Muscle of leg (tissue), 11 donors: ENCODE data around the gene GSKIP. TPM values are rescaled to one million over a fixed set of nuclear protein-coding genes. Genes with fewer than 3 reads are reported as not detected.

Experiments used
- DNase-seq: peaks from one replicate; pipeline ENCODE4 v3.0.0; 2013
- H3K27ac ChIP-seq: one replicate; pipeline ENCODE4 v1.5.1; 2013; ENCODE audit warnings: mild to moderate bottlenecking, low read length, control low read depth
- H3K27me3 ChIP-seq: one replicate; pipeline ENCODE4 v1.6.1; 2013; ENCODE audit warnings: low read length; ENCODE audit not compliant: control insufficient read depth, insufficient read depth
- H3K36me3 ChIP-seq: one replicate; pipeline ENCODE4 v1.6.1; 2013; ENCODE audit warnings: low read length; ENCODE audit not compliant: control insufficient read depth, insufficient read depth
- H3K4me1 ChIP-seq: one replicate; pipeline ENCODE4 v1.6.1; 2013; ENCODE audit warnings: low read length; ENCODE audit not compliant: control insufficient read depth, insufficient read depth
- H3K4me3 ChIP-seq: one replicate; pipeline ENCODE4 v1.5.1; 2013; ENCODE audit warnings: low read length, control low read depth
- H3K9me3 ChIP-seq: replicated peaks from 2 replicates; pipeline ENCODE4 v1.6.1; 2013; ENCODE audit warnings: low read depth, low read length; ENCODE audit not compliant: control insufficient read depth
- WGBS: methylation state at CpG from one replicate; pipeline ENCODE4 v1.1.5; 2013; ENCODE audit warnings: missing lambda C conversion rate; ENCODE audit not compliant: insufficient coverage; 5-methylcytosine and 5-hydroxymethylcytosine counted together
- polyA plus RNA-seq, 8 donors: library from polyadenylated mRNA; unstranded; fragments of 120-200 nt; gene quantifications; one replicate each; pipeline versions ENCODE4 v1.2.1 to v1.2.3, GENCODE V29; 2013; ENCODE audit warnings: inconsistent platforms in 1 of 8, low replicate concordance in 1 of 8; ENCODE audit not compliant: insufficient read length in 8 of 8, insufficient read depth in 1 of 8
- total RNA-seq: library from RNA; stranded (reverse); fragments of 120-200 nt; gene quantifications from one replicate; pipeline ENCODE4 v1.2.4, GENCODE V29; 2013

The GSKIP gene
- total and polyA plus RNA-seq, 9 donors = 11.3 to 18.4 (median 15.8) TPM

DNA sequence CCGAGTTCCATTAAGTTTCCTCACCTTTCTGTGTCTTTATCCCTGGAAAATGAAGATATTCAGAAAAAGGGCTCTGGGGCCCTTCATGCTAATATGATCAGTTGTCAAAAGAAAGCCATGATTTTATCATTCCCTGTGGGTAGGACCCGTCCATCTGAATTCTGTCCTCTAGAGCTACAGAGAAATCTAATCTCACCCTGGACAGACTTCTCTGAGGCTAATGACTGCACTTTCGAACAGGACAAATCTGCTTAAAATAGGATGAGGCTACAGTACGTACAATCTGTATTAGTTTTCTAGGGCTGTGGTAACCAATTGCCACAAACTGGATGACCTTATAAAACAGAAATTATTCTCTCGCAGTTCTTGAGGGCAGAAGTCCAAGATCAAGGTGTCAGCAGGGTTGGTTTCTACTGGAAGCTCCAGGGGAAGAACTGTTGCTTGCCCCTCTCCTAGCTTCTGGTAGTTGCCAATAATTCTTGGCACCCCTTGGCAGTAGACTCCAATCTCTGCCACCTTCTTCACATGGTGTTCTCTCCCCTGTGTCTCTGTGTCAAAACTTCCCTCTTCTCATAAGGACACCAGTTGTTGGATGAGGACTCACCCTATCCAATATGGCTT lies 29.9 kb downstream of the GSKIP start:
- Histone ChIP-seq H3K27ac (no peak overlapping the region), H3K27me3 (peaks cover 14% of the 10 kb centered on the region), H3K36me3 (no peaks in the 10 kb centered on the region), H3K9me3 (no peaks in the 10 kb centered on the region), H3K4me3 (no peak overlapping the region), H3K4me1 (peaks cover 15% of the 10 kb centered on the region)
- peak; percentile 1 for DNase-seq
- no CpG with 5 or more reads among the region's 5 CpGs for WGBS

DNA sequence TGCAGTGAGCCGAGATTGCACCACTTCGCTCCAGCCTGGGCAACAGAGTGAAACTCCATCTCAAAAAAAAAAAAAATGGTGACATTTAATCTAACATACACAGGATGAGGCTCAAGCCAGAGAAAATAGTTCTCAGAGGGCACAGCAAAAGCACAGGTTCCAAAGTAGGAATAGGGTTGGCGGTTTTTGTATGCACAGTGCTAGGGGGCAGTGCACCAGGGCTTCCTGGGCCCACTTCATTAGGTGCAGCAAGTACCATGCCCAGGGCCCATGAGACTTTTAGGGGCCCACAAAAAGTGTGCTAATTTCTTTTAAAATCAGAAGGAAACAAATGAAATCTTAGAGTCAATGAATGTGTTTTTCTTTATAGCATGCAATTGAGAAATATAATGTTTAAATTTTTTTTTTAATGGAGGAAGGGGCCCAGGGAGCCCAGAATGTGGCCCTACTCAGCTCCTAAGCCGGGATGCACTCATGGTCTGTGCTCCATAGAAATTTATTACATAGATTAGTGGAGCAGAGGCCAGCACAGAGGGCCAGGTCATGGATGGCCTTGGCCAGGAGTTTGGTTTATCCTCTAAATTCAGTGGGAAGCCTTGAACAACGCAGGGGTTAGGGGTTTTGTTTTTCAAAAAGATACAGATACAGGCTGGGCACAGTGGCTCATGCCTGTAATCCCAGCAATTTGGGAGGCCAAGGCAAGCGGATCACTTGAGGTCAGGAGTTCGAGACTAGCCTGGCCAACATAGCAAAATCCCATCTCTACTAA lies 30.9 kb downstream of the GSKIP start:
- Histone ChIP-seq H3K36me3 (no peaks in the 10 kb centered on the region), H3K9me3 (no peaks in the 10 kb centered on the region), H3K27ac (no peak overlapping the region), H3K4me3 (no peak overlapping the region), H3K4me1 (peaks cover 15% of the 10 kb centered on the region), H3K27me3 (peaks cover 14% of the 10 kb centered on the region)
- WGBS = 85% methylated on average over 2 of the region's 7 CpGs
- DNase-seq = no peak

DNA sequence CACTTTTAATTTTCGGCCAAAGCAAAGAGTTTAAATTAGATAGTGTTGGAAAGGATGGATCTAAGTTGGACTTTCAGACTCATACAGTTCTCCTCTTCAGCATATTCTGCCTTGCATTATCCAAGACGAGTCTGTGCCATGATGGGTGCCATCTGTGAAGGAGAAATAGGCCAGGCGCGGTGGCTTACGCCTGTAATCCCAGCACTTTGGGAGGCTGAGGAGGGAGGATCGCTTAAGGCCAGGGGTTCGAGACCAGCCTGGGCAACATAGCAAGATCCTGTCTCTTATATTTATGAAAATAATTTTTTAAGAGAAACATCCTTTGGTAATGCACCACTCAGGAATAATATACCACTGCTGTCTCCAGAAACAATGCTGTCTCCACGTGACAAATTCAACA lies 35.1 kb downstream of the GSKIP start:
- DNase-seq = no peak
- Histone ChIP-seq H3K27ac (no peak overlapping the region), H3K4me1 (no peaks in the 10 kb centered on the region), H3K36me3 (no peaks in the 10 kb centered on the region), H3K4me3 (no peak overlapping the region), H3K27me3 (peaks cover 2% of the 10 kb centered on the region), H3K9me3 (no peaks in the 10 kb centered on the region)
- WGBS = no CpG with 5 or more reads among the region's 8 CpGs

DNA sequence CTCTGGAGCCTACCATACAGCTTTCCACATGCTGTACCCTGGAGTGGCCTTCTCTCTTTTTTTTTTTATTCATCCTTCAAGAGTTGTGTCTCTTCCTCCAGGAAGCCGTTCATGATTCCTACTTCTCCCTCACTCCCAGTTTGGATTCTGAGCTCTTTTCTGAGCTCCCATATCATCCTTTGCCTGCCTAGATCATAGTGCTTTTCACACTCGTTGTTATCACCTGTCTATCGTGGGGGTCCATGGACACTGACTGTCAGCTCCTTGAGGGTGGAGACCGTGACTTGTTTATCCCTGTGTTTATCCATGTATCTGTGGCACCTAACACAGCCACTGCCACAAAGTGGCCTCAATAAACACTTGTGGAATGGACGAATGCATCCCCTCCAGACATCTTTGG lies 35.6 kb downstream of the GSKIP start:
- DNase-seq = no peak
- Histone ChIP-seq H3K27ac (no peak overlapping the region), H3K36me3 (no peaks in the 10 kb centered on the region), H3K9me3 (no peaks in the 10 kb centered on the region), H3K4me3 (no peak overlapping the region), H3K27me3 (peaks cover 2% of the 10 kb centered on the region), H3K4me1 (no peaks in the 10 kb centered on the region)
- WGBS = 87% methylated on average over 3 of the region's 5 CpGs

DNA sequence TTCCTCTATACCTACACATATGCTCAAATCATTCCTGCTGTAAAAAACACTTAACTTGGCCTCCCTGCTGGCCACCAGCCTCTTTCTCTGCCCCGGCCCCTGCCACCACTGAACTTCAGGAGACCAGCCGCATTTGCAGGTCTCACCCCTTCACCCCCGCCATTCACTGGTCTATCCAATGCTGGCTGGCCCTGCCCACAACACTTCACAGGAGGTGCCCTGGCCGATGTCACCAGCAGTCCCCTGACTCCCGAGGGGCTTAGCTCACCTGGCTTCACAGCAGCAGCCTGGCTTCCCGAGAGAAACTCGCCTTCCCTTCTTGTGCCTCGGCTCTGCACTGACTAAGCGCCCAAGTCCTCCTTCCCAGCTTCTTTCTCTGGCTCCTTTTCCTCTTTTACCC lies 36.1 kb downstream of the GSKIP start:
- no peaks in the 10 kb centered on the region for H3K9me3 ChIP-seq
- H3K27me3 ChIP-seq = peaks cover 2% of the 10 kb centered on the region
- 70% methylated on average over 9 of the region's 9 CpGs for WGBS
- no peaks in the 10 kb centered on the region for H3K4me1 ChIP-seq
- H3K36me3 ChIP-seq = no peaks in the 10 kb centered on the region
- no peak overlapping the region for H3K27ac ChIP-seq
- H3K4me3 ChIP-seq = no peak overlapping the region
- DNase-seq = no peak

DNA sequence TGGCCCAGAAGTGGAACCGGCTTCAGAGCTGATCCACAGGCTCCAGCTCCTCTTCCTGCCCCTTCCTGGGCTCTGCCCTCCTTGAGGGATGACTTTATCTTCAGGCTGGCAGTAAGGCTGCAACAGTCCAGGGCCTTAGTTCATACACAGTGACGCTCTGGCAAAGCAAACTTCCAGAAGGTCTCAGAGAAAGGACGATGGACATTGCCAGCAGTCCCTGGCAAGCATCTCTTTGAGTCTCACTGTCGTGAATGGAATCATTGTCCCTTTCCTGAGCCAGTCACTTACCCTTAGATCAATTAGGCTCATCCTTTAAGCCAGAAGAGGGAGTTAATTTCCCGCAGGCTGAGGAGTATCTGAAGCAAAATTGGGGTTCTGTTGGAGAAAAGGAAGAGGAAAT lies 37.2 kb downstream of the GSKIP start:
- no peak overlapping the region for H3K27ac ChIP-seq

DNA sequence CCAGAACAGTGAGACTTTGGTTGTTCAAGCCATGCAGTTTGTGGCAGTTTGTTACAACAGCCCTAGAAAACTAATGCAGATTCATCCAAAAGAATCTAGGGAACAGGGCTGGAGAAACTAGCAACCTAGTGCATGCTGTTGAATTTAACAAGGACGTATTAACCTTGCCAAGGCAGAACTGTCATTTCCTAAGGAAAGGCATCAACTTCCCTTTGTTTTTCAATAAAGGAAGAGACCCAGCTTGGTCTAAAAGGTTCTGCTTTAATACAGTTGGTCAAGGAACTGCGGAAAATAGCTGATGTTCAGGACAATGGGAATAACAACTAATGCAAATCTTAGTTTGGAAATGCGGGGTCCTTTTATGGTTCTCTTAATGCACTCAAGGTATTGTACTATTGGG lies 40.1 kb downstream of the GSKIP start:
- Histone ChIP-seq H3K27ac (no peak overlapping the region), H3K4me1 (no peaks in the 10 kb centered on the region), H3K27me3 (no peaks in the 10 kb centered on the region), H3K9me3 (no peaks in the 10 kb centered on the region), H3K4me3 (no peak overlapping the region), H3K36me3 (no peaks in the 10 kb centered on the region)
- WGBS = 95% methylated on average over 2 of the region's 3 CpGs
- no peak for DNase-seq

More for the DNA sequence above, 37.2 kb downstream of the GSKIP start:
- WGBS = 86% methylated on average over 4 of the region's 5 CpGs
- no peak overlapping the region for H3K4me3 ChIP-seq
- no peaks in the 10 kb centered on the region for H3K4me1 ChIP-seq
- DNase-seq = no peak
- H3K9me3 ChIP-seq = no peaks in the 10 kb centered on the region
- no peaks in the 10 kb centered on the region for H3K36me3 ChIP-seq
- no peaks in the 10 kb centered on the region for H3K27me3 ChIP-seq

DNA sequence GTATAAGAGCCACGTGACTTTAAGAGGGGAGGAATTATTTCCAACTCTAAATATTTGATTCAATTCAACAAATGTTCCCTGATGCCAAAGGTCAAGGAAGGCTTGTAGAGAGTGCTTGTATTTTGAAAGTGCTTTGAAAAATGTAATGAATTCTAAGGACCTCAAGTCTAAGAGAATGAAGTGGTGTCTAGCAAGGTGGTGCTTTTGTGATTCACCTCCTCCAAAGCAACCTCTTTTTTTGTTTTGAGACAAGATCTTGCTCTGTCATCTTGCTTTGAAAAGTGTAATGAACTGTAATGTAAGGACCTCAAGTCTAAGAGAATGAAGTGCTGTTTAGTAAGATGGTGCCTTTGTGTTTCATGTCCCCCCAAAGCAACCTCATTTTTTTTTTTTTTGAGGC lies 42.4 kb downstream of the GSKIP start:
- H3K36me3 ChIP-seq = no peaks in the 10 kb centered on the region
- H3K27me3 ChIP-seq = no peaks in the 10 kb centered on the region
- H3K4me1 ChIP-seq = no peaks in the 10 kb centered on the region
- no peak for DNase-seq
- no CpG with 5 or more reads among the region's 1 CpG for WGBS
- H3K4me3 ChIP-seq = no peak overlapping the region
- no peak overlapping the region for H3K27ac ChIP-seq
- H3K9me3 ChIP-seq = no peaks in the 10 kb centered on the region

DNA sequence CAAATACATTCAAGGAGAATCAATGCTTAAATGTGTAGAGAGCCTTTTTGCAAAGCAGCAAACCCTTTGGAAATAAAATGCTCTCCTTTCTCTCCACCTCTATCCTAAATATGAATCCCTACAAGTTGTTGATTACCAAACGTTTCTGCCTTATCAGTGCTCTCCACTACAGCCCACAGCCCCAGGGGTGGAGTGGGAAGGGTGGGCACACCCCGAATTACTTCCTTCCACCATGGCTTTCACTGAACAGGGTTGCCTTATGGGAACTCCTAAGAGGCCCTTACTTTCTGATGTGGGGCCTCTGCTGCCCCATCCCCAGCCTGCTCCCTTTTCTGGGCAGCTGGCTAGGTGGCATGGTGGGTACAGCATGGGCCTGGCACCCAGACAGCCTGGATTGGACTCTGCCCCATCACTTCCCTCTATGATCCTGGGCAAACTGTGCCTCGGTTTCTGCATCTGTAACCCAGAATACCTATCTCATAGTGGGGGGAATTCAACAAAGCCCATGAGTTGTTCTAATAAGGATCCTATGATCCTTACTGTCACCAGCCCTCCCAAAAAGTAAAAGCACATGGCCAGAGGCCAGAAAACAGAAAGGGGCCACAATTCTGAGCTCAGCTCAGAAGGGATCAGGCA lies 44.7 kb downstream of the GSKIP start:
- no peak for DNase-seq
- H3K4me1 ChIP-seq = no peaks in the 10 kb centered on the region
- no peaks in the 10 kb centered on the region for H3K9me3 ChIP-seq
- no peak overlapping the region for H3K27ac ChIP-seq
- no peaks in the 10 kb centered on the region for H3K36me3 ChIP-seq
- no peaks in the 10 kb centered on the region for H3K27me3 ChIP-seq
- no peak overlapping the region for H3K4me3 ChIP-seq
- WGBS = no CpG with 5 or more reads among the region's 3 CpGs

DNA sequence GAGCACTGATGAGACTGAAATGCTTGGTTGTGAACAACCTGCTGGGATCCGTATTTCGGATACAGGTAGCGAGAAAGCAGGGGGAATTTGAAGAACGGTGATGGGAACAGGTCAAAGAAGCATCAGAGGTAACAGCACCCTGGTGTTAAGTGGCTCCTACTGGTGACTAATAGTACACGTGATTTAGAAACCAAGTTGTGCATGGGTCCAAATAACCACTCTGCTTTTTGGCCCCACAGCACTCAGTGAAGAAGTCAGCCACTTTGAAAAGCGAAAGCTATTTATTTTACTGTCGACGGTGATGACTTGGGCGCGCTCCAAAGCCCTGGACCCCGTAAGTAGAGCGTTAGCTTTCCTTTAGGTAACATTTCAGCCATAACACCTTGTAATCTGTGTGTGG lies 45.3 kb downstream of the GSKIP start:
- Histone ChIP-seq H3K36me3 (no peaks in the 10 kb centered on the region), H3K27ac (no peak overlapping the region), H3K27me3 (no peaks in the 10 kb centered on the region), H3K9me3 (no peaks in the 10 kb centered on the region), H3K4me3 (no peak overlapping the region), H3K4me1 (no peaks in the 10 kb centered on the region)
- 72% methylated on average over 6 of the region's 12 CpGs for WGBS
- DNase-seq = no peak
